HG03575 (cell line): Measurements from ENCODE around the gene PMPCA.
"Not testable (repeated sequence)": the region's sequence is repeated elsewhere in the genome, so short reads cannot be mapped to it uniquely, and the experiment has no call there.

Source experiments
- ATAC-seq: cut with Tn5 transposase; IDR thresholded peaks from one replicate; pipeline ENCODE4 v1.9.1; 2021; ENCODE audit not compliant: unreplicated experiment, insufficient number of reproducible peaks, low FRiP score; ENCODE audit errors: extremely low read depth

The PMPCA gene

GRCh38 chr9:136405481-136405880 lies 5.0 kb upstream of the PMPCA start:
- ATAC-seq, result no peak

GRCh38 chr9:136405904-136406303 lies 4.6 kb upstream of the PMPCA start:
- not testable (repeated sequence) for ATAC-seq

- not testable (repeated sequence) for ATAC-seq
Measured at GRCh38 chr9:136407061-136407460, 3.4 kb upstream of the PMPCA start.

- no peak for ATAC-seq
Measured at GRCh38 chr9:136407911-136408310, 2.5 kb upstream of the PMPCA start.

- no peak for ATAC-seq
Measured at GRCh38 chr9:136409557-136410455, 652 bp upstream of the PMPCA start.

- no peak for ATAC-seq
Measured at GRCh38 chr9:136411378-136411777, 920 bp downstream of the PMPCA start.

GRCh38 chr9:136412962-136413361 lies 2.5 kb downstream of the PMPCA start:
- ATAC-seq, result no peak

GRCh38 chr9:136416427-136416826 lies 6.0 kb downstream of the PMPCA start:
- ATAC-seq, result no peak

- ATAC-seq, result no peak
Measured at GRCh38 chr9:136416914-136417313, 6.5 kb downstream of the PMPCA start.

- ATAC-seq, result no peak
Measured at GRCh38 chr9:136418182-136419091, 8.0 kb downstream of the PMPCA start.

- no peak for ATAC-seq
Measured at GRCh38 chr9:136419092-136419420, 8.6 kb downstream of the PMPCA start.

- no peak for ATAC-seq
Measured at GRCh38 chr9:136421791-136422190, 11.3 kb downstream of the PMPCA start.

- no peak for ATAC-seq
Measured at GRCh38 chr9:136422876-136423275, 12.4 kb downstream of the PMPCA start.

GRCh38 chr9:136423432-136424146 lies 13.1 kb downstream of the PMPCA start:
- ATAC-seq, result no peak

- no peak for ATAC-seq
Measured at GRCh38 chr9:136424750-136425362, 14.4 kb downstream of the PMPCA start.

- ATAC-seq, result not testable (repeated sequence)
Measured at GRCh38 chr9:136425367-136425766, 14.9 kb downstream of the PMPCA start.

GRCh38 chr9:136426787-136427186 lies 16.3 kb downstream of the PMPCA start:
- no peak for ATAC-seq

GRCh38 chr9:136429075-136429628 lies 18.7 kb downstream of the PMPCA start:
- no peak for ATAC-seq
